ENCODE measurements around the gene SSH3.
"Not testable (repeated sequence)": the region's sequence is repeated elsewhere in the genome, so short reads cannot be mapped to it uniquely, and the experiment has no call there.

Gene SSH3

DNA sequence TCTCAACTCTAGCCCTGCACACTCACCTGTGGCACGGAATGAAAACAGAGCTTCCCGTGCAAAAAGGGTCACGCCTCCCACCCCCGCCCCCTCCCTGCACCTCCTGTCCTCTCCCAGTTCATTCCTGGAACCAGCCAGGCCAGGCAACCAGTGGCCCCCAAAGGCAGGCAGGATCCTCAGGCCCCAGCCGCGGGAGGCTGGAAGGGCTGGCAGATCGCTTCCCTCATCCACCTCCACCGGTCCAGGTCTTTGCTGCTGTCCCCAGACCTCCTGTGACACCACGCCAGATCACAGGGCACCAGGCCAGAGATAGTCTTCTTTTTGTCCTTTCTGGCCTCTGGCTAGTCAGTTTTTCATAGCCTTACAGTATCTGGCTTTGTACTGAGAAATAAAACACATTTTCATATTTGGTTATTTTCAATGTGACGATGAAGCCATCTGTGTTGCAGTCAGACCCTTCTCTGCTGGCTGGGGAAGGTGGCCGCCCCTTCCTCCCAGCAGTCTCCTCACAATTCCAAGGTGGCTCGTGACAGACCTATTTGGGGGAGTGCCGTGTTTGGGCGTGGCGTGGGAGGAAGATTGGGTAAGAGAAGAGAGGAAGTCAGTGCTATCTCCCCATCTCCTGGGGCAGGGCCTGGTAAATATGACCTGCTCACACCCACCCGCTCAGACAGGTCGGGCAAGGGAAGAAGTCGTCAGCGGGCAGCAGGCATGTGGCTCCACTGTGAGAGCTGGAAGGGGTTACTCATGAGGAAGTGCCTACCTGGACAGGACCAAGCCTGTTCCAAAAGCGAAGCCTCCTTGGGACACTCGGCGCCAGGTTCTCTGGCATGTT is 9.1 kb downstream of the SSH3 start:
- peak; percentile 85 for DNase-seq

DNA sequence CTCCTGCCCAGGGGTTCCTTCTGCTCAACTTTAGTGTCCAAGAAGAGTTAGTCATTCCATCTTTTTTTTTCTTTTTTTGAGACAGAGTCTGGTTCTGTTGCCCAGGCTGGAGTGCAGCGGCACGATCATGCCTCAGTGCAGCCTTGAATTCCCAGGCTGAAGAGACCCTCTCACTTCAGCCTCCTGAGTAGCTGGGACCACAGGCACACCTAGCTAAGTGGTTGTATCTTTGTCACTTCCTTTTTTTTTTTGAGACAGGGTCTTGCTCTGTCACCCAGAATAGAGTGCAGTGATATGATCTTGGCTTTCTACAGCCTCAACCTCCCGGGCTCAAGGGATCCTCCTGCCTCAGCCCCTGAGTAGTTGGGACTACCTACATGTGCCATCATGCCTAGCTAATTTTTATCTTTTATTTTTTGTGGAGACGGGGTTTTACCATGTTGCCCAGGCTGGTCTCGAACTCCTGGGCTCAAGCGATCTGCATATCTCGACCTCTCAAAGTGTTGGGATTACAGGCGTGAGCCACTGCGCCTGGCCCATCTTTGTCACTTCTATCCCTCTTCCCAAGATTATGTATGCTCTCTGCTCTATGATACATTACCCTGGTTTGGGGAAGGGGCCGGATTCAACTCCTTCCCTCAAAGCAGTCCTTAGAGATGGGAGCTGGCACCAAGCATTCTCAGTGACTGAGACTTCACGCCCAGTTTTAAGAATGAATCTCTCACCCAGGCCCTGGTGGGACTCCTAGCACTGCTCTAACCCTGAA is 10.0 kb downstream of the SSH3 start:
- no peak for DNase-seq

DNA sequence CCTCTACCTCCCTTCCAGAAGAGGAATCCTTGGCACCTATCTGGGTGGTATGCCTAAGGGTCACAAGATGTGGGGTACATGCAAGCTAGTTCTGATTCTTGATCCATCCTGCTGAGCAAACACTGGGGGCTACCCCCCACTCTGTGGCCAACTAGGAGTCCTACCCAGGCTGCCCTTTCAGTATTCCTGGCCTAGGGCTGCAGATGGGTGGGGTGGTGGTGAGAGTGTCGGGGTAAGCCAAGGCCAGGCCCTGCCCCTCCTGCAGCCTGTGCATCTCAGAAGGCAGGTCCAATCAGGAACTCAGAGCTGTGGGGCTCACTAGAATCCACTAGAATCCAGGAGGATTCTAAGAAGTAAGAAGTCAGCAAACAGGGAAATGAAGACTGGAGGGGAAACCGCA is 10.9 kb downstream of the SSH3 start:
- no peak for DNase-seq

DNA sequence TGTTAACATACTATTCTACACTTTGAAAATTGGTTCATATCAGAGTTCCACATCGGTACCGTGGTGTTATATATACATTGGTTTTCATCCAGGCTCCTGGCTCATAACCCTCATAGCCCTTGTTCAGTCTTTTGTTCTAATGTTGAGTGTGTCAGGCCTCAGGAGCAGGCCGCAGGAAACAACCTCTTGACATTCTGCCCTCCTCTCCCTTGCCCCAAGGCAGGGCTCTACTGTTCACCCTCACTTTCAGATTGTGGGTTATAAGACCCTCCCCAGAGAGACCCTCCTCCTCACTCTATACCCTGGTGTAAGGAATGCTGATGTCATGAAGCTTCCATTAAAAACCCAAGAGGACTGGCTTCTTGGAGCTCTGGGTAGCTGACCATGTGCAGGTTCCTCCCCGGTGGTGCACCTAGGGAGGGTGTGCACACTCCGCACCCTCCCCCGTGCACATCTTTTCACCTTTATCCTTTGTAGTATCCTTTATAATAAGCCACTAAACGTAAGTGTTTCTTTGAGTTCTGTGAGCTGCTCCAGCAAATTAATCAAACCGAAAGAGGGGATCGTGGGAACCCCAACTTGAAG is 12.1 kb downstream of the SSH3 start:
- DNase-seq: no peak

DNA sequence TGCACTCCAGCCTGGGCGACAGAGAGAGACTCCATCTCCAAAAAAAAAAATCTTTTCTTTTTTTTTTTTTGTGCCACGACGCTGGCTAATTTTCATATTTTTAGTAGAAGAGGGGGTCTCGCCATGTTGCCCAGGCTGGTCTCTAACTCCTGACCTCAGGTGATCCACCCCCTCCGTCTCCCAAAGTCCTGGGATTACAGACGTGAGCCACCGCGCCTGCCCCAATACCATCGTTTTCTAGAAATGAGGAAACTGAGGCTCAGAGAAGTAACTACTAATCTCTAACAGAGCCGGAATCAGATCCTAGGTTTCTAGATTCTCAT is 13.5 kb downstream of the SSH3 start:
- DNase-seq: no peak

DNA sequence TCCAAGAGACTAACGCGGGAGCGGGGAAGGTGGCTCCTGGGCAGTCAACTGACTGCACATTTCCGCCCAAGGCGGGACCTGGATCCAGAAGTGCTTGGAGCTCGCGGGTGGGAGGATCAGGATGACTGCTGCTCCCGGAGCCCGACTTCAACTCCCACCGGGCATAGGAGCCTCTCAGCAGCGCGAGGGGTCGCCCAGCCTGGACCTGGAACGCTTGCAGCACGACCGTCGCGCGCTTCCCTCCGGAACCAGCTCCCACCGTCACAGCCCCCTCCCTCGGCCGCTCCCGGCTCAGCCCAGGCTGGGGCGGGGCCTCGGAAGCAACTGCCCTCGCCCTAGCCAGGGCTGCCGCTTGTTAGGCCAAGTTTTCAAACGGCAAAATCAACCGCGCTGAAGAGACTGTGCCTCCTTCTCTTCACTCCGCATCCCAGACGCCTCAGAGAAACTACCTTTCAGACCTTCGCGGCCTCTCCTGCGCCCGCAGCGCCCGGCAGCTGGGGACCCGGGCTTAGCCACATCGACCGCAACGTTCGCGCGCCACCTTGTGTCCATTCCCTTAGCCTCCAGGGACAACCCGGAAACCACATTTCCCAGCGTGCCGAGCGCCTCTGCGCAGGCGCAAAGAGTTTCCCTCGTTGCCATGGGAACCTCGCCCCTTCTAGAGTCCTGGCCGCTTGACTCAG is 14.0 kb downstream of the SSH3 start:
- DNase-seq: peak; percentile 99

DNA sequence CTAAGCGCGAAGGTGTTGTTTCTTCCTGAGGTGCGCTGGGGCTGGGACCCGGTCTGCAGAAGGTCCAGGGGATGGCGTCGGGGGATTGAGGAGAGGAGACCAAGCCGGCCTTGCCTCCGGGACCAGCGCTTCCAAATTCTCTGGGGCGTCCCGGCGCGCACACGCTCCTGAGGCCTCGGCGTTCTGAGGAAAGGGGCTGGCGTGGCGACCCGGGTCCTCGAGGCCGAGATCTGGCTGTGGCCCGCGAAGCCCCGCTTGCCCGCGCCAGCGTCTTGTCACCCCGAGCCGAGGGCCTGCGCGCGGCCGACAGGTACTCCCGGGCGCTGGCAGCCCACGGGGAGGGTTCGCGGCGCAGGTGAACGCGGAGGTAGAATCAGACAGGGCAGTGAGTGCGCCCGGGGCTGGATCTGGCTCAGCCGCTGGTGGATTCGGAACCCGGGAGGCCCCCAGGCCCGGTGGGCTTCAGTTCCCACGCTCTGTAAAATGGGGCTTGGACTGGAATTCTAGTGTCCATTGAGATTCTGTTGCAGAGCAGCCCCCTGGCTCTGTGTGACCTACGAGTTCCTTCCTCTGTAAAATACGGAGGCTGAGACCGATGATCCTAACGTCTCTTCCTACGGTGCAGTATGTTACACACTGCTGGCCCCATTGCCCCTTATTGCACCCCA is 14.7 kb downstream of the SSH3 start:
- DNase-seq: no peak

DNA sequence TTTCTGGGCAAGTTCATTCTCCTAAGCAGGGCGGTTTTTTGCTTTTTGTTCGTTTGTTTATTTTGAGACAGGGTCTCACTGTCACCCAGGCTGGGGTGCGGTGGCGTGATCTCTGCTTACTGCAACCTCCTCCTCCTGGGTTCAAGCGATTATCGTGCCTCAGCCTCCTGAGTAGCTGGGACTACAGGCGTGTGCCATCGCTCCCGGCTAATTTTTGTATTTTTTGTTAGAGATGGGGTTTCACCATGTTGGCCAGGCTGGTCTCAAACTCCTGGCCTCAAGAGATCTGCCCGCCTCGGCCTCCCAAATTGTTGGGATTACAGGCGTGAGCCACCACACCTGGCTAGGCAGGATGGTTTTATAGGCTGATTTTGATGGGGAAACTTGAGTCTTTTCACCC is 15.5 kb downstream of the SSH3 start:
- DNase-seq: not testable (repeated sequence)

DNA sequence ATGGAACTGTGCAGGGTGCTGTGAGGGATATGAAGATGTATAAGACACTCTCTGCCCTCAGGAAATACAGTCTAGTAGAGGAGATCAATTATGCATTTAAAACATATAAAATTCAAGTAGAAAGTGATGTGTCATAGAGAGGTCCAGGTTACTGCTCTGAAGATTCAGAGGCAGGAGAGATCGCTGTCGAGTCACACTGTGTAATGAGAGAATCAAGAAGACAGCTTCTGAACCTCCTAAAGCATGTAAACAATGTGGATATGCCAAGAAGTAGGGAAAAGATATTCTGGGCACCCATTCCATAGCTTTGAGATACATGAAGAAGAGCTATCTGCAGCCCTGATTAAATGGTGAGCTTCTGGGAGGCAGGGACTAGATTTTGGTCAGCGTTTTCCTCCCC is 16.7 kb downstream of the SSH3 start:
- no peak for DNase-seq

DNA sequence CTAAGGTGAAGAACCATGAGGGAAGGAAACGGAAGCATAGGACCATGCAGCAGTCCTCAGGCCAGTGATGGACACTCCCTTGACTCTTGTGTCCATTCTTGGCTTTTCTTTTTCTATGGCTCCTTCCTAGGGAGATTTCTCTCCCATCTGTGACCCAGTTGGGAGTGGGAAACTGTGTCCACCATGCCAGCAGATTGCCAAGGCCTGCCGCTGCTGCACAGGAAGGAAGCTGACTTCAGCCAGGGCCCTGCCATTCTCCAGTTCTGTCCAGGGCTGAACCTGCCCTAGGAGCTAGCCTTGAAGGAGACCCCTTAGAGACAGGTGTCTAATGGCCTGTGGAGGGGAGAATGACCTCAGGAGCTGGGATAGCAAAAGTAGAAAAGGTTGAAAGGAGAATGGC is 17.4 kb downstream of the SSH3 start:
- DNase-seq: no peak

DNA sequence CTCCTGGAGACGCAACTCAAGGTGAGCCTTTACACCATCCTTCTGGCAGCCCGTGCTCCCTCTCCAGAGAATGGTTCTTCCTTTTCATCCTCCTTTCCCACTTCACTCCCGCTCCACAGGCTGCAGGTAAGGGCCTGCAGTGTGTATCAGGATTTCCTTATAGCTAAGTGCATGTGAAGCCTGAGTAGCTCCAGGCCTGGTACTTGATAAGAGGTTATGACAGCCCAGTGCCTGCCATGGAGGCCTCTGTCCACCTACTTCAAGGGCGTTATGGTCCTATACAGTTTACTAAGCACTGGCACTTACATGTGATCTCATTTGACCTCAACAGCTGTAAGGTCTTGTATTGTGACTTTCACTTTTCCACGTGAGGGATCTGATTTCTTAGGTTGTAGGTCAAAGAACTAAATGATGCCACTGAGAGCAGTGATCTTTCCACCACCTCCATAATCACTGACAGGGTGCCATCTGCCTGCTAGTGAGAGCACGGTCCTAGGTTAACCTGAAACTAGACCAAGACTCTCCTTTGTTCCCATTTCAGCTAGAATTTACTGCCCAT is 18.1 kb downstream of the SSH3 start:
- no peak for DNase-seq

DNA sequence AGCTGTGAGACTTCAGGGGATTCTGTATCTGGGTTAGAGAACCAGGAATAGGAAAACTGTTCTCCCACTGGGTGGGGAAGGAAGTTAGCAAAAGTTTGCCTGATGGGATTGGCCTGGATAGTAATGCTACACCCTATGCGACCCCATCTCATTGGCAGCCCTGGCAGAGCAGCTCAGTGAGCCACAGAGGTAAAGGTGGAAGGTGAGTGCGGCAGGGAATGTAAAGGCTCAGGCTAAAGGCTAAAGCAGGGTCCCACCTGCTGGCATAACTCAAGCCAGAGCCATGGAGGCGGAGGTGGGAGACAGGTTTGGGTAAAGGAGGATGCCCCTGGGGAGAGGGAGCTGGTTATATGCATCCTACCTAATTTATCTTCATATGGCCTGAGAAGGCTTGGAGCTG is 18.7 kb downstream of the SSH3 start:
- no peak for DNase-seq

DNA sequence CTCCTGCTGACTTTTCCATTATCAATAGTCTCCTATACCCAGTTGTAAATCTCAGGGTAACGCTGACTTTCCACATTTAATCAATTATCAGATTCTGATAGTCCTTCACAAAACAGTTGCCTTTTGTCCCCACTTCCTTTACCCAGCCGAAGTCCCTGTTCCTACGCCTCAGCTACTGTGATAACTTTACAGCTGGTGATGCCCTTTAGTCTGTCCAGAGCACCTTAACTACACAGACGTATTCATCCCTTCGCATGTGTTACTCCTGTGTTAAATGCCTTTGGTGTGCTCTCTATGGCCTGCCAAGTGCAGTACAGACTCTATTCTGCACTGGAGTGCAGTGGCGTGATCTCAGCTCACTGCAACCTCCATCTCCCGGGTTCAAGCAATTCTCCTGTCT is 20.2 kb downstream of the SSH3 start:
- DNase-seq: no peak

DNA sequence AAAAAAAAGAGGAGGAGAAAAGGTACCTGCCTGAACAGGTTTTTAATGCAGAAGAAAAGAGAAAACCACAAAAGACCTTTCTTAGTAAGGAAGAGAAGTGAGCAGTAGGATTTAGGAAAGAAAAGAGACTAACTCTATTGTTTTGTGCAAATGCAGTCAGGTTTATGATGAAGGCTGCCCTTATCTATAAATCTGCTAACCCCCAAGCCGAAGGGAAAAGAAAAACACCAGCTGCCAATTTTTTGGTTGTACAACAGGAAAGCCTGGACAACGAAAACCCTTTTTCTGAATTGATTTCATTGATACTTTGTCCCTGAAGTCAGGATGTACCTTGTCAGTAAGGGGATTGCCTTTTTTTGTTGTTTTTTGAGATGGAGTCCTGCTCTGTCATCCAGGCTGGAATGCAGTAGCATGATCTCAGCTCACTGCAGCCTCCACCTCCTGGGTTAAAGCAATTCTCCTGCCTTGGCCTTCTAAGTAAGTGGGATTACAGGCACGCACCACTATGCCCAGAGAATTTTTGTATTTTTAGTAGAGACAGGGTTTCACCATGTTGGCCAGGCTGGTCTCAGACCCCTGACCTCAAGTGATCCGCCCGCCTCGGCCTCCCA is 28.9 kb downstream of the SSH3 start:
- no peak for DNase-seq

DNA sequence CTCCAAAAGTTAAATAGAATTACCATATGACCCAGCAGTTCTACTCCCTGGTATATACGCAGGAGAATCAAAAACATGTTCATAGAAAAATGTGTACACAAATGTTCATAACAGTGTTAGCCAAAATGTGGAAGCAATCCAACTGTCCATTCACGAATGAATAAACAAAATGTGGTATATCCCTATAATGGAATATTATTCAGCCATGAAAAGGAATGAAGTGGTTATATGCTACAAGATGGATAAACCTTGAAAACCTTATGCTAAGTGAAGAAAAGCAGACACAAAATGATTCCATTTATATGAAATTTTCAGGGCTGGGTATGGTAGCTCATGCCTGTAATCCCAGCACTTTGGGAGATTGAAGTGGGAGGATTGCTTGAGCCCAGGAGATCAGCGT is 33.9 kb downstream of the SSH3 start:
- no peak for DNase-seq

DNA sequence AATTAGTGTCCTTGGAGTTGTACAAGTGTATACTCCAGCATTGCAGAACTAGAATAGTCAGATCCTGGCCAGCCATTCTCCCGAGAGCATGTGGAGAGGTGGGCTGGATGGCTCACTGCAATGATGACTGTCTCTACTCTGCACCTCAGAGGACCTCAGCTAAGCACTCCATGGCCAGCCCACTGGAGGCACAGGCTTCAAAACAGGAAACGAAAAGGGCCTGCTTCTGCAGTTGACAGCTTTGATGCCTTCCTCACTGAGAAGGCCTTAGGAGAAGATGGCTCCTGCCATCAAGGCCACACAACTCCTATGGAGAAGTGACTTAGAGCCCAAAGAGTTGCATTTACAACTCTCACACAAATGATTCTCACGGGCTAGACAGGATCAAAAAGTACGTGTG is 40.9 kb downstream of the SSH3 start:
- peak; percentile 22 for DNase-seq

DNA sequence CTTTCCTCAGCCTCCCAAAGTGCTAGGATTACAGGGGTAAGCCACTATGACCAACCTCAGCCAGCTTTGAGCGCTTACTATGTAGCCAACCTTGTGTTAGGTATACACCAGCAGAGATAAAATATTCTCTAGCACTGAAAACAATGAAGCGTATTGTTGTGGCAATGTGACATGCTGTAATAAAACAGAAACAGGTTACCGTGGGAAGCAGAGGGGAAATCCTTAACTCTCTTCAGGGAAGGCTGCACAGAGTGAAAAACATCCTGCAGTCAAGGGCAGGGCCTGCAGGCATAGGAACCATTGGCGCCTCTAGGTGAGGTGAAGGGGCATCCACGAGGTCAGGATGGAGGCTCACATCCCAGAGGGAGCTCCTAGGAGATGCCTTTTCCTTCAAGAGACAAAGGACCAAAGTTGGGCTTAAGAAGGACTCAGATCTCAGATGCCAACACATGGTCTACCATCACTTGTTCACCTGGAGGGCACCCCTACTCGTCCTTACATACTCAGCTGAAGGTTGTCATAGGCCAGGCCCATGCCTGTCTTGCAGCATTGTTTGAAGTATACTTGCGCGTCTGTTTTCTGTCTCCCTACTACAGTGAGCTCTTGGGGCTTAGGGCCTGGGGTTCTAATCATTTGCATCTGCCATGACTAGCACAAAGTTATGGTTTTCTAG is 42.1 kb downstream of the SSH3 start:
- no peak for DNase-seq

DNA sequence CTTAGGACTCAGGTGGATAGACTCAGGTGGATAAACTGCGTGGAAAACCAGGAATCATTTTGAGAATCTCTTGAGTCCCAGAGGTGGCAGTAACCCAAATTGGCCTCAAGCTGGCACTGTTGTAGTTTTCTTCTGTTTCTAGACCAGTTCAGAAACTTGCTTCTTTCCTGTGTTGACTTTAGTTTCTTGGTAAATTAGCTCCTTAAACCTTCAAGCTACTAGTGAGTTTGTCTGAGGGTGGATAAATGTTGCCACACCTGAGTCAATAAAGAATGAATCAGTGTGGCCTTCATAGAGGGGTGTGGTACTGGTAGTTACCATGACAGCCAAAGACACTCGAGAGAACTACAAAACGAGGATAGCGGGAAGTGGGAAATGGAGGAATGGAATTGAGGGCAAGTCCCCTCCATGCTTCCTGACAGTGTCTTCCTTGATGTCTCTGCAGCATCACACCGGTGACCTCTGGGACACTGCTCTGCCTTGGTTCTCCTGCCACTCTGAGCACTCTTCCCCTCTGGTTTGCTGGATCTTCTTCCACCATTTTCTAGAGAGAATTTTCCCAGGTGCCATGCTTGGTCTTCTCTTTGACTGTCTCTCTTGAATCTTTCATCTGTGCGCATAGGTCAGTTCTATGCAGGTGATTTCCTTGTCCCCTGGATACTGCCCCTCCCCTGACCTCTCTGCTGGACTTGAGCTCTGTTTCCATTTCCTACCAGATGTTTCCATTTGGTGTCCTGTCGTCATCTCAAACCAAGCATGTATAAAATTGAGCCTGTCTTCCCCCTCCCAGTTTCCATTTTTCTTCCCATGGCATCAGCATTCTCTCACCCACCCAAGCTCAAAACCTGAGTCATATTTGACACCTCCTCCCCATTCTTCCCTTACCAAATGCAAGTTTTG is 42.8 kb downstream of the SSH3 start:
- DNase-seq: peak; percentile 64

DNA sequence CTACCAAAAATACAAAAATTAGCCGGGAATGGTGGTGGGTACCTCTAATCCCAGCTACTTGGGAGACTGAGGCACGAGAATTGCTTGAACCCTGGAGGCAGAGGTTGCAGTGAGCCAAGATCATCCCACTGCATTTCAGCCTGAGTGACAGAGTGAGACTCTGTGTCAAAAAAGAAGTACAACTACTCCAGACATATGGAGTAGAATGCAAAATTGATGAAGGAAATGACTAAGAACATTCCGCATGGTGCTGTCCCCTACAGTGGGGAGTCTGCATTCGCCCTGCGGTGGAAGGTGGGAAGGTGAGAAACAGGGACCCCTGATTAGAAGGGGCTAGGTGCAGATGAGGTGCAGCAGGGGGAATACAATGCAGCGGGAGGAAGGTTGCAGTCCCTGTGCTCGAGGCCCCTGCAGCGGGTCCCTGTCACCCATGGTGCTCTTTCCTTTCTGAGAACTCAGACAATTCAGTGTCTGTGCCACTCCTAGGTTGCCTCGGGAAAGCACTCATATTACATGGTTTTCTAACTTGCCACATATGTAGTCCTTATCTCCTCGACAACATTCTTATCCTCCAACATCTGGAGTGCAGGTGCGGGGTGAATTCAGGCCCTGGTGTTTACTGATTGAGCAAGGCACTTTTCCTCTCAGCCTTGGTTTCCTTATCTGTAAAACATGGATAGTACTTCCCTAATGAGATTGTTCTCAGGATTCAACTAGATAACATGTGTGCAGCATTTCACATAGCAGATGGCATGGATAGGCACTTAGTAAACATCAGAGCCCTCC is 44.8 kb downstream of the SSH3 start:
- peak; percentile 70 for DNase-seq

DNA sequence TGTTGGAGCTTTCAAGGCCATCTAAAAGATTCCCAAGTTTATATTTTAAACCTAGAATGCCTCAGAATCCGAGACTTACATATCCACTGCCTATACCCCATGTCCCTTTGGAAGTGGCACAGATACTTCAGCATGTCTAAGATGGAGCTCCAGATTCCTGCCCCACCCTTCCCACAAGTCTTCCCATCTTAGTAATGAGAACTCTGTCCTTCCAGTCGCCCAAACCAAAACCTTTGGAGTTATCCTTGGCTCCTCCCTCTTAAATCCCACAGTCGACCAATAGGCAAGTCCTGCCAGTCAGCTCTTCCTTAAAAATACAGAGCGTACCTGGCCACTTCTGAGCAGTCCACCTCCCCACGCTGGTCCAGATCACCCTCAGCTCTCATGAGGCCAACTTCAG is 45.7 kb downstream of the SSH3 start:
- DNase-seq: no peak
